ENCODE measurements around the gene PCDHGC3.

The PCDHGC3 gene

DNA sequence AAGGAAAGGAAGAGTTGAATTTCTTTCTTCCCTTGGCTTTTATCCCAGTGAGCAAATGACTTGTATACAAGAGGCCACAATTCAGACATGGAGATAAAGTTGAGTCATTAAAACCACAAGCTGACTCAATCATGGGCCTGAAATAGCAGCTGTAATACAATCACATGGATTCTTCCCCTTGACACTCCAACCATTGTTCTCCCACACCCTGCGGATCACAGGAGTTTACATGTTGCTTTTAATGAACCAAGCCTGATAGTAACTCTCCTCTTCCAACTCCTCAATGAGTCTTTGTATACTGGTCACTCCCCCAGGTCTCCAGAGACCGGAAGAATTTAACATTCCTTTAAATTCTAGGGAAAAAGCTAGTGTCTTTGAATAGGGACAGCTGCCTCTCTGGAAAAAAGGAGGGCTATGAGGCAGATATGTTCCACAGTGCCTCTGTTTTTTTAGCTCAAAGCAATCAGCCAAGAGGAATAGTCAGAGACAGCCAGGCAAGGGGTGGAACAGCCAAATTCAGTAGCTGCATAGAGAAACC, 45.5 kb downstream of the PCDHGC3 start (continued):
- TF ChIP-seq, protein P1, sequence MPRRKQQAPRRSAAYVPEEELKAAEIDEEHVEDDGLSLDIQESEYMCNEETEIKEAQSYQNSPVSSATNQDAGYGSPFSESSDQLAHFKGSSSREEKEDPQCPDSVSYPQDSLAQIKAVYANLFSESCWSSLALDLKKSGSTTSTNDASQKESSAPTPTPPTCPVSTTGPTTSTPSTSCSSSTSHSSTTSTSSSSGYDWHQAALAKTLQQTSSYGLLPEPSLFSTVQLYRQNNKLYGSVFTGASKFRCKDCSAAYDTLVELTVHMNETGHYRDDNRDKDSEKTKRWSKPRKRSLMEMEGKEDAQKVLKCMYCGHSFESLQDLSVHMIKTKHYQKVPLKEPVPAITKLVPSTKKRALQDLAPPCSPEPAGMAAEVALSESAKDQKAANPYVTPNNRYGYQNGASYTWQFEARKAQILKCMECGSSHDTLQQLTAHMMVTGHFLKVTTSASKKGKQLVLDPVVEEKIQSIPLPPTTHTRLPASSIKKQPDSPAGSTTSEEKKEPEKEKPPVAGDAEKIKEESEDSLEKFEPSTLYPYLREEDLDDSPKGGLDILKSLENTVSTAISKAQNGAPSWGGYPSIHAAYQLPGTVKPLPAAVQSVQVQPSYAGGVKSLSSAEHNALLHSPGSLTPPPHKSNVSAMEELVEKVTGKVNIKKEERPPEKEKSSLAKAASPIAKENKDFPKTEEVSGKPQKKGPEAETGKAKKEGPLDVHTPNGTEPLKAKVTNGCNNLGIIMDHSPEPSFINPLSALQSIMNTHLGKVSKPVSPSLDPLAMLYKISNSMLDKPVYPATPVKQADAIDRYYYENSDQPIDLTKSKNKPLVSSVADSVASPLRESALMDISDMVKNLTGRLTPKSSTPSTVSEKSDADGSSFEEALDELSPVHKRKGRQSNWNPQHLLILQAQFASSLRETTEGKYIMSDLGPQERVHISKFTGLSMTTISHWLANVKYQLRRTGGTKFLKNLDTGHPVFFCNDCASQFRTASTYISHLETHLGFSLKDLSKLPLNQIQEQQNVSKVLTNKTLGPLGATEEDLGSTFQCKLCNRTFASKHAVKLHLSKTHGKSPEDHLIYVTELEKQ (tag by site-specific recombination; IDR thresholded peaks at IDR 0.05; ENCODE audit: borderline replicate concordance), result peak; percentile 90; the same call in 1 of the 2 replicates
- TF ChIP-seq ZNF560 (tag by site-specific recombination; IDR thresholded peaks at IDR 0.05; ENCODE audit: borderline replicate concordance), result no peak
- no peak for TF ChIP-seq ZNF114 (tag by site-specific recombination; IDR thresholded peaks at IDR 0.05)
- no peak for TF ChIP-seq ZNF23 (tag by site-specific recombination; IDR thresholded peaks at IDR 0.05; ENCODE audit: borderline replicate concordance)
- TF ChIP-seq, protein P2, sequence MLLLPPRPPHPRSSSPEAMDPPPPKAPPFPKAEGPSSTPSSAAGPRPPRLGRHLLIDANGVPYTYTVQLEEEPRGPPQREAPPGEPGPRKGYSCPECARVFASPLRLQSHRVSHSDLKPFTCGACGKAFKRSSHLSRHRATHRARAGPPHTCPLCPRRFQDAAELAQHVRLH (tag by site-specific recombination; IDR thresholded peaks at IDR 0.05), result no peak
- TF ChIP-seq ZNF175 (tag by site-specific recombination; IDR thresholded peaks at IDR 0.05), result no peak
- no peak for TF ChIP-seq ZNF514 (tag by site-specific recombination; IDR thresholded peaks at IDR 0.05)
- TF ChIP-seq, protein P3, sequence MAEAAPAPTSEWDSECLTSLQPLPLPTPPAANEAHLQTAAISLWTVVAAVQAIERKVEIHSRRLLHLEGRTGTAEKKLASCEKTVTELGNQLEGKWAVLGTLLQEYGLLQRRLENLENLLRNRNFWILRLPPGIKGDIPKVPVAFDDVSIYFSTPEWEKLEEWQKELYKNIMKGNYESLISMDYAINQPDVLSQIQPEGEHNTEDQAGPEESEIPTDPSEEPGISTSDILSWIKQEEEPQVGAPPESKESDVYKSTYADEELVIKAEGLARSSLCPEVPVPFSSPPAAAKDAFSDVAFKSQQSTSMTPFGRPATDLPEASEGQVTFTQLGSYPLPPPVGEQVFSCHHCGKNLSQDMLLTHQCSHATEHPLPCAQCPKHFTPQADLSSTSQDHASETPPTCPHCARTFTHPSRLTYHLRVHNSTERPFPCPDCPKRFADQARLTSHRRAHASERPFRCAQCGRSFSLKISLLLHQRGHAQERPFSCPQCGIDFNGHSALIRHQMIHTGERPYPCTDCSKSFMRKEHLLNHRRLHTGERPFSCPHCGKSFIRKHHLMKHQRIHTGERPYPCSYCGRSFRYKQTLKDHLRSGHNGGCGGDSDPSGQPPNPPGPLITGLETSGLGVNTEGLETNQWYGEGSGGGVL (tag by site-specific recombination; IDR thresholded peaks at IDR 0.05), result peak; percentile 47; the same call in 1 of the 2 replicates
- TF ChIP-seq GFI1B (tag by site-specific recombination; IDR thresholded peaks at IDR 0.05), result no peak
- TF ChIP-seq REPIN1 (tag by site-specific recombination; IDR thresholded peaks at IDR 0.05; ENCODE audit: low read depth), result no peak
- TF ChIP-seq ZEB2 (tag by site-specific recombination; IDR thresholded peaks at IDR 0.05), result peak; percentile 88
- TF ChIP-seq, protein P4, sequence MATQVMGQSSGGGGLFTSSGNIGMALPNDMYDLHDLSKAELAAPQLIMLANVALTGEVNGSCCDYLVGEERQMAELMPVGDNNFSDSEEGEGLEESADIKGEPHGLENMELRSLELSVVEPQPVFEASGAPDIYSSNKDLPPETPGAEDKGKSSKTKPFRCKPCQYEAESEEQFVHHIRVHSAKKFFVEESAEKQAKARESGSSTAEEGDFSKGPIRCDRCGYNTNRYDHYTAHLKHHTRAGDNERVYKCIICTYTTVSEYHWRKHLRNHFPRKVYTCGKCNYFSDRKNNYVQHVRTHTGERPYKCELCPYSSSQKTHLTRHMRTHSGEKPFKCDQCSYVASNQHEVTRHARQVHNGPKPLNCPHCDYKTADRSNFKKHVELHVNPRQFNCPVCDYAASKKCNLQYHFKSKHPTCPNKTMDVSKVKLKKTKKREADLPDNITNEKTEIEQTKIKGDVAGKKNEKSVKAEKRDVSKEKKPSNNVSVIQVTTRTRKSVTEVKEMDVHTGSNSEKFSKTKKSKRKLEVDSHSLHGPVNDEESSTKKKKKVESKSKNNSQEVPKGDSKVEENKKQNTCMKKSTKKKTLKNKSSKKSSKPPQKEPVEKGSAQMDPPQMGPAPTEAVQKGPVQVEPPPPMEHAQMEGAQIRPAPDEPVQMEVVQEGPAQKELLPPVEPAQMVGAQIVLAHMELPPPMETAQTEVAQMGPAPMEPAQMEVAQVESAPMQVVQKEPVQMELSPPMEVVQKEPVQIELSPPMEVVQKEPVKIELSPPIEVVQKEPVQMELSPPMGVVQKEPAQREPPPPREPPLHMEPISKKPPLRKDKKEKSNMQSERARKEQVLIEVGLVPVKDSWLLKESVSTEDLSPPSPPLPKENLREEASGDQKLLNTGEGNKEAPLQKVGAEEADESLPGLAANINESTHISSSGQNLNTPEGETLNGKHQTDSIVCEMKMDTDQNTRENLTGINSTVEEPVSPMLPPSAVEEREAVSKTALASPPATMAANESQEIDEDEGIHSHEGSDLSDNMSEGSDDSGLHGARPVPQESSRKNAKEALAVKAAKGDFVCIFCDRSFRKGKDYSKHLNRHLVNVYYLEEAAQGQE (tag by site-specific recombination; IDR thresholded peaks at IDR 0.05), result no peak
- no peak for TF ChIP-seq ZSCAN30 (tag by site-specific recombination; IDR thresholded peaks at IDR 0.05)
- TF ChIP-seq, protein P5, sequence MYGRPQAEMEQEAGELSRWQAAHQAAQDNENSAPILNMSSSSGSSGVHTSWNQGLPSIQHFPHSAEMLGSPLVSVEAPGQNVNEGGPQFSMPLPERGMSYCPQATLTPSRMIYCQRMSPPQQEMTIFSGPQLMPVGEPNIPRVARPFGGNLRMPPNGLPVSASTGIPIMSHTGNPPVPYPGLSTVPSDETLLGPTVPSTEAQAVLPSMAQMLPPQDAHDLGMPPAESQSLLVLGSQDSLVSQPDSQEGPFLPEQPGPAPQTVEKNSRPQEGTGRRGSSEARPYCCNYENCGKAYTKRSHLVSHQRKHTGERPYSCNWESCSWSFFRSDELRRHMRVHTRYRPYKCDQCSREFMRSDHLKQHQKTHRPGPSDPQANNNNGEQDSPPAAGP (tag by site-specific recombination; IDR thresholded peaks at IDR 0.05), result peak; percentile 96
- TF ChIP-seq, protein P6, sequence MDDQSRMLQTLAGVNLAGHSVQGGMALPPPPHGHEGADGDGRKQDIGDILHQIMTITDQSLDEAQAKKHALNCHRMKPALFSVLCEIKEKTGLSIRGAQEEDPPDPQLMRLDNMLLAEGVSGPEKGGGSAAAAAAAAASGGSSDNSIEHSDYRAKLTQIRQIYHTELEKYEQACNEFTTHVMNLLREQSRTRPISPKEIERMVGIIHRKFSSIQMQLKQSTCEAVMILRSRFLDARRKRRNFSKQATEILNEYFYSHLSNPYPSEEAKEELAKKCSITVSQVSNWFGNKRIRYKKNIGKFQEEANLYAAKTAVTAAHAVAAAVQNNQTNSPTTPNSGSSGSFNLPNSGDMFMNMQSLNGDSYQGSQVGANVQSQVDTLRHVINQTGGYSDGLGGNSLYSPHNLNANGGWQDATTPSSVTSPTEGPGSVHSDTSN (CRISPR knock-in tag; IDR thresholded peaks at IDR 0.05), result no peak
- TF ChIP-seq ZNF19 (tag by site-specific recombination; IDR thresholded peaks at IDR 0.05; ENCODE audit: low read depth), result no peak
- no peak for TF ChIP-seq ZNF140 (tag by site-specific recombination; IDR thresholded peaks at IDR 0.05)
- TF ChIP-seq IKZF3 (tag by site-specific recombination; IDR thresholded peaks at IDR 0.05), result no peak
- TF ChIP-seq, protein P7, sequence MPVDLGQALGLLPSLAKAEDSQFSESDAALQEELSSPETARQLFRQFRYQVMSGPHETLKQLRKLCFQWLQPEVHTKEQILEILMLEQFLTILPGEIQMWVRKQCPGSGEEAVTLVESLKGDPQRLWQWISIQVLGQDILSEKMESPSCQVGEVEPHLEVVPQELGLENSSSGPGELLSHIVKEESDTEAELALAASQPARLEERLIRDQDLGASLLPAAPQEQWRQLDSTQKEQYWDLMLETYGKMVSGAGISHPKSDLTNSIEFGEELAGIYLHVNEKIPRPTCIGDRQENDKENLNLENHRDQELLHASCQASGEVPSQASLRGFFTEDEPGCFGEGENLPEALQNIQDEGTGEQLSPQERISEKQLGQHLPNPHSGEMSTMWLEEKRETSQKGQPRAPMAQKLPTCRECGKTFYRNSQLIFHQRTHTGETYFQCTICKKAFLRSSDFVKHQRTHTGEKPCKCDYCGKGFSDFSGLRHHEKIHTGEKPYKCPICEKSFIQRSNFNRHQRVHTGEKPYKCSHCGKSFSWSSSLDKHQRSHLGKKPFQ (tag by site-specific recombination; IDR thresholded peaks at IDR 0.05), result no peak
- TF ChIP-seq, protein P8, sequence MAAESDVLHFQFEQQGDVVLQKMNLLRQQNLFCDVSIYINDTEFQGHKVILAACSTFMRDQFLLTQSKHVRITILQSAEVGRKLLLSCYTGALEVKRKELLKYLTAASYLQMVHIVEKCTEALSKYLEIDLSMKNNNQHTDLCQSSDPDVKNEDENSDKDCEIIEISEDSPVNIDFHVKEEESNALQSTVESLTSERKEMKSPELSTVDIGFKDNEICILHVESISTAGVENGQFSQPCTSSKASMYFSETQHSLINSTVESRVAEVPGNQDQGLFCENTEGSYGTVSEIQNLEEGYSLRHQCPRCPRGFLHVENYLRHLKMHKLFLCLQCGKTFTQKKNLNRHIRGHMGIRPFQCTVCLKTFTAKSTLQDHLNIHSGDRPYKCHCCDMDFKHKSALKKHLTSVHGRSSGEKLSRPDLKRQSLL (tag by site-specific recombination; IDR thresholded peaks at IDR 0.05), result 0 out of 2 replicates have a peak, but pooled peaks have one; percentile 48
- TF ChIP-seq ZNF37A (tag by site-specific recombination; IDR thresholded peaks at IDR 0.05), result no peak
- TF ChIP-seq KLF1 (tag by site-specific recombination; IDR thresholded peaks at IDR 0.05), result no peak
- no peak for TF ChIP-seq ZFP37 (tag by site-specific recombination; IDR thresholded peaks at IDR 0.05)
- no peak for TF ChIP-seq ZNF157 (tag by site-specific recombination; IDR thresholded peaks at IDR 0.05)
- no peak for TF ChIP-seq ZNF596 (tag by site-specific recombination; IDR thresholded peaks at IDR 0.05)
- TF ChIP-seq ZNF473 (tag by site-specific recombination; IDR thresholded peaks at IDR 0.05), result no peak

Measured in HEK293 (cell line).